HUES64 (cell line): ENCODE data around the gene ASTL.

Experiments
- H3K27ac ChIP-seq: 2 replicates; pipeline ENCODE4 v1.7.0; 2013; ENCODE audit warnings: low read depth, low read length, inconsistent platforms
- H3K27me3 ChIP-seq: 2 replicates; pipeline ENCODE4 v1.6.1; 2013; ENCODE audit warnings: mild to moderate bottlenecking, low read length; ENCODE audit not compliant: insufficient read depth
- H3K36me3 ChIP-seq: 2 replicates; pipeline ENCODE4 v1.6.1; 2013; ENCODE audit warnings: mild to moderate bottlenecking, low read length; ENCODE audit not compliant: insufficient read depth
- H3K4me1 ChIP-seq: 2 replicates; pipeline ENCODE4 v1.6.1; 2013; ENCODE audit warnings: mild to moderate bottlenecking, low read length, moderate library complexity; ENCODE audit not compliant: insufficient read depth
- H3K4me3 ChIP-seq: 2 replicates; pipeline ENCODE4 v1.5.1; 2013; ENCODE audit warnings: mild to moderate bottlenecking, low read length, moderate library complexity
- H3K9ac ChIP-seq: 2 replicates; pipeline ENCODE4 v1.6.1; 2013; ENCODE audit warnings: mild to moderate bottlenecking, low read depth, low read length
- H3K9me3 ChIP-seq: 2 replicates; pipeline ENCODE4 v1.6.1; 2013; ENCODE audit warnings: low read depth, low read length; ENCODE audit not compliant: insufficient read depth
- WGBS: fragments of 150-250, 120-280 bp; methylation state at CpG from one replicate; pipeline ENCODE4 v1.1.7; 2013; ENCODE audit warnings: missing lambda C conversion rate; 5-methylcytosine and 5-hydroxymethylcytosine counted together

Gene ASTL

GRCh38 chr2:96108541-96109360 lies 29.6 kb downstream of the ASTL start:
- Histone ChIP-seq H3K4me3 (no peak overlapping the region), H3K27me3 (no peaks in the 10 kb centered on the region)
- WGBS = 53% methylated on average over 17 of the region's 17 CpGs

GRCh38 chr2:96108151-96108540 lies 30.2 kb downstream of the ASTL start:
- no peaks in the 10 kb centered on the region for H3K27me3 ChIP-seq
- no peak overlapping the region for H3K9ac ChIP-seq
- peaks cover 23% of the 10 kb centered on the region for H3K4me1 ChIP-seq
- 49% methylated on average over 5 of the region's 5 CpGs for WGBS
- no peaks in the 10 kb centered on the region for H3K36me3 ChIP-seq
- H3K9me3 ChIP-seq = 0 out of 2 replicates have a peak, but pooled peaks cover 2% of the 10 kb centered on the region
- no peak overlapping the region for H3K4me3 ChIP-seq
- H3K27ac ChIP-seq = peak overlapping the region; percentile 36; the same call in 1 of the 2 replicates

More at GRCh38 chr2:96108541-96109360, 29.6 kb downstream of the ASTL start:
- peak overlapping the region; percentile 36; the same call in 1 of the 2 replicates for H3K27ac ChIP-seq
- no peak overlapping the region; the same call in 1 of the 2 replicates for H3K9ac ChIP-seq
- H3K9me3 ChIP-seq = 0 out of 2 replicates have a peak, but pooled peaks cover 2% of the 10 kb centered on the region
- H3K36me3 ChIP-seq = no peaks in the 10 kb centered on the region
- peaks cover 23% of the 10 kb centered on the region for H3K4me1 ChIP-seq

GRCh38 chr2:96107708-96108065 lies 30.6 kb downstream of the ASTL start:
- no peak overlapping the region for H3K9ac ChIP-seq

GRCh38 chr2:96106991-96107707 lies 31.2 kb downstream of the ASTL start:
- Histone ChIP-seq H3K9me3 (0 out of 2 replicates have a peak, but pooled peaks cover 2% of the 10 kb centered on the region), H3K4me1 (peaks cover 23% of the 10 kb centered on the region), H3K36me3 (no peaks in the 10 kb centered on the region), H3K27me3 (no peaks in the 10 kb centered on the region), H3K9ac (no peak overlapping the region), H3K27ac (no peak overlapping the region), H3K4me3 (no peak overlapping the region)
- 90% methylated on average over 9 of the region's 9 CpGs for WGBS

More at GRCh38 chr2:96107708-96108065, 30.6 kb downstream of the ASTL start:
- Histone ChIP-seq H3K36me3 (no peaks in the 10 kb centered on the region), H3K4me1 (peaks cover 23% of the 10 kb centered on the region), H3K9me3 (0 out of 2 replicates have a peak, but pooled peaks cover 2% of the 10 kb centered on the region), H3K27ac (no peak overlapping the region), H3K27me3 (no peaks in the 10 kb centered on the region), H3K4me3 (no peak overlapping the region)
- 77% methylated on average over 3 of the region's 3 CpGs for WGBS

- H3K36me3 ChIP-seq = no peaks in the 10 kb centered on the region
- no peaks in the 10 kb centered on the region for H3K27me3 ChIP-seq
- no peak overlapping the region for H3K4me3 ChIP-seq
- peaks cover 23% of the 10 kb centered on the region for H3K4me1 ChIP-seq
- 94% methylated on average over 6 of the region's 8 CpGs for WGBS
- no peak overlapping the region for H3K27ac ChIP-seq
- 0 out of 2 replicates have a peak, but pooled peaks cover 2% of the 10 kb centered on the region for H3K9me3 ChIP-seq
- H3K9ac ChIP-seq = no peak overlapping the region
Observed at GRCh38 chr2:96105994-96106715, 32.1 kb downstream of the ASTL start.

- Histone ChIP-seq H3K4me3 (no peak overlapping the region), H3K9me3 (0 out of 2 replicates have a peak, but pooled peaks cover 2% of the 10 kb centered on the region), H3K4me1 (peaks cover 23% of the 10 kb centered on the region), H3K36me3 (no peaks in the 10 kb centered on the region), H3K27ac (no peak overlapping the region), H3K9ac (no peak overlapping the region), H3K27me3 (no peaks in the 10 kb centered on the region)
- 89% methylated on average over 3 of the region's 3 CpGs for WGBS
Observed at GRCh38 chr2:96105152-96105915, 33.0 kb downstream of the ASTL start.

GRCh38 chr2:96104487-96104861 lies 33.8 kb downstream of the ASTL start:
- H3K9ac ChIP-seq = no peak overlapping the region
- peaks cover 22% of the 10 kb centered on the region for H3K4me1 ChIP-seq
- no peak overlapping the region for H3K4me3 ChIP-seq
- H3K27ac ChIP-seq = no peak overlapping the region
- 0 out of 2 replicates have a peak, but pooled peaks cover 2% of the 10 kb centered on the region for H3K9me3 ChIP-seq
- WGBS = 90% methylated on average over 6 of the region's 6 CpGs
- H3K27me3 ChIP-seq = no peaks in the 10 kb centered on the region
- no peaks in the 10 kb centered on the region for H3K36me3 ChIP-seq

GRCh38 chr2:96103761-96104486 lies 34.4 kb downstream of the ASTL start:
- Histone ChIP-seq H3K27me3 (no peaks in the 10 kb centered on the region), H3K9ac (no peak overlapping the region), H3K4me3 (no peak overlapping the region), H3K36me3 (no peaks in the 10 kb centered on the region), H3K4me1 (peaks cover 16% of the 10 kb centered on the region), H3K27ac (no peak overlapping the region), H3K9me3 (0 out of 2 replicates have a peak, but pooled peaks cover 2% of the 10 kb centered on the region)
- WGBS = 51% methylated on average over 6 of the region's 6 CpGs

GRCh38 chr2:96103187-96103601 lies 35.1 kb downstream of the ASTL start:
- no peak overlapping the region for H3K9ac ChIP-seq
- no peaks in the 10 kb centered on the region for H3K36me3 ChIP-seq
- peaks cover 9% of the 10 kb centered on the region; the same call in 1 of the 2 replicates for H3K4me1 ChIP-seq
- H3K27ac ChIP-seq = no peak overlapping the region
- 89% methylated on average over 8 of the region's 8 CpGs for WGBS
- H3K4me3 ChIP-seq = no peak overlapping the region
- H3K9me3 ChIP-seq = 0 out of 2 replicates have a peak, but pooled peaks cover 2% of the 10 kb centered on the region
- no peaks in the 10 kb centered on the region for H3K27me3 ChIP-seq
